ENCODE data around the gene A2M. TPM values are rescaled to one million over a fixed set of nuclear protein-coding genes. Genes with fewer than 3 reads are reported as not detected.

Gene A2M
- total RNA-seq, 8 experiments from 2014 or later = 0.38 to 223 (median 1.0) TPM; not detected in 1

DNA sequence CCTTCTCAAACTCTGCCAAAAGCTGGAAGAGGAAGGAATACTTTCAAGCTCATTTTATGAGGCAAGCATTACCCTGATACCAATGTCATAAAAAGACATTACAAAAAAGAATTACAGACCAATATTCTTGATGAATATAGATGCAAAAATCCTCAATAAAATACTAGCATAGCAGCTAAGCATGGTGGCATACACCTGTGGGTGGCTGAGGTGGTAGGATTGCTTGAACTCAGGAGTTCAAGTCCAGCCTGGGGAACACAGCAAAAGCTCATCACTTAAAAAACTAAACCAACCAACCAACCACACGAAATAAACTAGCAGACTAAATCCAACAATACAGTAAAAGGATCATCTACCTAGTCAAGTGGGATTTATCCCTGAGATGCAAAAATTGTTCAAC is 29.6 kb downstream of the A2M start:
- no peaks in the 10 kb centered on the region for H3K4me1 ChIP-seq (replicated peaks in 1 of 2)
- no peak overlapping the region for H3K4me3 ChIP-seq
- no peak overlapping the region for H3K27ac ChIP-seq
- ATAC-seq (replicated peaks in 6 of 8) = no peak
- in situ Hi-C loops (cut with MboI; ENCODE audit: low pct_unique_long_range_greater_than_20kb in 2 of 9, low sequenced_read_pairs in 9 of 9, unreplicated experiment in 9 of 9) = no loop called here
- WGBS, 10 experiments = 14 to 91% (median 50%) methylated on average over 1 of the region's 1 CpG; no CpG with 5 or more reads in 6 of the 10 experiments

- no peaks in the 10 kb centered on the region for H3K4me1 ChIP-seq (replicated peaks in 1 of 2)
- no peak overlapping the region for H3K27ac ChIP-seq
- H3K4me3 ChIP-seq = no peak overlapping the region
- WGBS, 10 experiments = 7 to 92% (median 57%) methylated on average over 1 to 2 of the region's 2 CpGs
- in situ Hi-C loops (cut with MboI; ENCODE audit: low pct_unique_long_range_greater_than_20kb in 2 of 9, low sequenced_read_pairs in 9 of 9, unreplicated experiment in 9 of 9) = no loop called here
- ATAC-seq (replicated peaks in 6 of 8) = no peak
These were observed 31.3 kb downstream of the A2M start for GRCh38 chr12:9084417-9084816.

DNA sequence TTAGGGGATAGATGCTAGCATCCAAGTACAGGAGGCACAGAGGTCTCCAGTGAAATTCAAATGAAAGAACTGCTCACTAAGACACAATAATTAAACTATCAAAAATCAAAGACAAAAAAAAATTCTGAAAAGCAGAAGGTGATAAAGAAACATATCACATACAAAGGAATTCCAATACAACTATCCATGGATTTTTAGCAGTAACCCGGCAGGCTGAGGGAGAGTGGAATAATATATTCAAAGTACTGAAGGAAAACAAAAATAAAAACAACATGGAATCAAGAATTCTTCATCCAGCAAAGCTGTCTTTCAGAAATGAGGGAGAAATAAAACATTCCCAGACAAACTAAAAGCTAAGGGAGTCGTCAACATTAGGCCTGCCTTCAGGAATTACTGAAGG is 31.9 kb downstream of the A2M start:
- no peak overlapping the region for H3K4me3 ChIP-seq
- in situ Hi-C loops (cut with MboI; ENCODE audit: low pct_unique_long_range_greater_than_20kb in 2 of 9, low sequenced_read_pairs in 9 of 9, unreplicated experiment in 9 of 9) = no loop called here
- no peak overlapping the region for H3K27ac ChIP-seq
- WGBS, 10 experiments = 0 to 100% (median 79%) methylated on average over 1 to 2 of the region's 2 CpGs; no CpG with 5 or more reads in 1 of the 10 experiments
- no peaks in the 10 kb centered on the region for H3K4me1 ChIP-seq (replicated peaks in 1 of 2)
- no peak for ATAC-seq (replicated peaks in 6 of 8)

DNA sequence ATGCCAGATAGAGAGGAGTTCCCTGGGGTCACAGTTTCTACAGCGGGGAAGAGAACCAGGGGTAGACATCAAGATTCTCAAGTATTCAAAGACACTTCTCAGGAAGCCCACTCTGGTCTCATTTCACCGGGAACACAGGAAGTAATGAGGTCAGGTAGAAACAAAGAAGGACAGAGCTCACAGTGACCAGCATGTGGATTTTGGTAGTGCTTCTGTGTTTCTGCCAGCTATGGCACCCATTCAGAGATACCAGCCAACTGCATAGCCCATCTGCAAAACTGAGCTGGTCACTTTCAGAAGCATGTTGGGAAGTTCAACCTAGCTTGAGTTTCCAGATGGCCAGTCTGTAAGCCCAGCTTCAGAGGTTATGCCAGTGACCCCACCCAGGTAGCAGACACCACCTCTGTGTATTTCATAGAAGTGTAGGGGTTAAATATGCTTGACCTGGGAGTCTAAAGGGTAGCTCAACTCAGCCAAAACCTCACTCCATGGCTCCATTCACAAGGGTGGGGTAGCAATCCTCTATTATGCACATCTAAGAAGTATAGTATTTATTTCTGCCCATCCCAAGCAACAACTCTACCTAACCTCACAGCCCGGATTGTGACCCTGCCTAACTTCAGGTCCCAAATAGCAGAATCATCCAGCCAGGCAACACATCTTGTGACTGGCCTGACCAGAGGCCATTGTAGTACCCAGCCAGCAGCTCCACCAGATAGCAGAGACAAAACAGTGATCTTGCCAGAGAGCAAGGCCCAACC is 33.9 kb downstream of the A2M start:
- H3K27ac ChIP-seq = no peak overlapping the region
- in situ Hi-C loops (cut with MboI; ENCODE audit: low pct_unique_long_range_greater_than_20kb in 2 of 9, low sequenced_read_pairs in 9 of 9, unreplicated experiment in 9 of 9) = no loop called here
- no peak overlapping the region for H3K4me3 ChIP-seq
- ATAC-seq (replicated peaks in 6 of 8) = peak in 1 of 8 experiments; percentile 77
- WGBS, 10 experiments = 31 to 100% (median 87%) methylated on average over 1 to 3 of the region's 3 CpGs; no CpG with 5 or more reads in 6 of the 10 experiments
- H3K4me1 ChIP-seq (replicated peaks in 1 of 2) = no peaks in the 10 kb centered on the region

DNA sequence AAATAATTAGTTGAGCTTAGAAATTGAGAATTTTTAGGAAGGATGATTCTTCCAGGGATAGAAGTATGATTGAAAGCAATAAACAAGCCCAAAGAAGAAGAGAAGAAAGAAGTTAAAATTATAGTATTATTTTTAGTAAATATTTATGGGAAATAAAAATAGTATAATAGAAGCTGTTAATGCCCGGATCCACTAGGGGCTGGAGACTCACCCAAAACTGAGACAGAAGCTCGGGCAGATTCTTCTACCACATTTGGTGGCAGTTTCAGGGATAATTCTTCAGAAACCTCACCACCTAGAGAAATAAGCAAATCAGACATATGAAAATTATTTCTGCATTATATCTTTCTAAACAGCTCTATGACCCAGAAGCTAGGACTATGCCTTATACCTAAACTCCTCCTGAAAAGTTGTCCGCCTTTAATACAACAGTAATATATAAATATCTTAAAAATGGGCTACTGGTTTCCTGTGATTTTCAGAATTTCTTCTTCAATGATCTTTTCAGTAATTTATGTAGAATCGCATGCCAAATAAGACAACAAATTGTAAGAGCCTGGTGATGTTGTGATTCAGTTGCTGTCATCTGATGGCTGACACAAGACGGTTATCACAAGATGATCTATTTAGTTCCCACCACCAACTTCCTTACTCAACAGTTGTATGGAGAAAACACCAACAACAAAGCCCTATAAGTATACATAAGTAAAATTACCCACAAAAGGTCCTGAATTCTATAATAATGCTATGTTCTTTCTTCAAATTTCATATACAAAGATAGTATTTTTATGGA is 35.6 kb downstream of the A2M start:
- no peak for ATAC-seq (replicated peaks in 6 of 8)

DNA sequence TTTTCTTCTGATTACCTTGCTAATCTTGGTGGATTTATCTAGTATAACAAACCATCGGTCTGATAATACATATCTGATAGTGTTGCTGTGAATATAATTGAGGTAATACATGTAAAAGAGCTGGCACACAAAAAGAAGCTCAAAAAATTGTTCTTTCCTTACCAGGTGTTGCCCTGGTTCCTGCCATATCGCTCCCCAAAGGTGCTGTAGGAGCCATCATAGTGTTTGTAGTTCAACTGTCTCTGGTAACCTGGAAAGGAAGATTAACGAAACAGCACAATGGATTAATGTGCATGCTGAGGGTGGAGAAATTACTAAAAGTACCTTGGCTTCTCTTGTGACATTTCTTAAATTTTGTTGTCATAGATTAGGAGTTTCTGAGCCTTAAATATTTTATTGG is 36.6 kb downstream of the A2M start:
- no peak for ATAC-seq (replicated peaks in 6 of 8)
- WGBS, 10 experiments = 0 to 100% (median 75%) methylated on average over 1 to 3 of the region's 3 CpGs
- Histone ChIP-seq H3K27ac (no peak overlapping the region), H3K4me1 (replicated peaks in 1 of 2) (no peaks in the 10 kb centered on the region), H3K4me3 (no peak overlapping the region)
- in situ Hi-C loops (cut with MboI; ENCODE audit: low pct_unique_long_range_greater_than_20kb in 2 of 9, low sequenced_read_pairs in 9 of 9, unreplicated experiment in 9 of 9) = no loop called here

More for the DNA sequence above, 35.6 kb downstream of the A2M start:
- 20 to 95% (median 81%) methylated on average over 3 to 5 of the region's 5 CpGs for whole genome bisulfite sequencing, 10 experiments
- in situ Hi-C loops (cut with MboI; ENCODE audit: low pct_unique_long_range_greater_than_20kb in 2 of 9, low sequenced_read_pairs in 9 of 9, unreplicated experiment in 9 of 9) = no loop called here
- Histone ChIP-seq H3K4me1 (replicated peaks in 1 of 2) (no peaks in the 10 kb centered on the region), H3K27ac (no peak overlapping the region), H3K4me3 (no peak overlapping the region)

DNA sequence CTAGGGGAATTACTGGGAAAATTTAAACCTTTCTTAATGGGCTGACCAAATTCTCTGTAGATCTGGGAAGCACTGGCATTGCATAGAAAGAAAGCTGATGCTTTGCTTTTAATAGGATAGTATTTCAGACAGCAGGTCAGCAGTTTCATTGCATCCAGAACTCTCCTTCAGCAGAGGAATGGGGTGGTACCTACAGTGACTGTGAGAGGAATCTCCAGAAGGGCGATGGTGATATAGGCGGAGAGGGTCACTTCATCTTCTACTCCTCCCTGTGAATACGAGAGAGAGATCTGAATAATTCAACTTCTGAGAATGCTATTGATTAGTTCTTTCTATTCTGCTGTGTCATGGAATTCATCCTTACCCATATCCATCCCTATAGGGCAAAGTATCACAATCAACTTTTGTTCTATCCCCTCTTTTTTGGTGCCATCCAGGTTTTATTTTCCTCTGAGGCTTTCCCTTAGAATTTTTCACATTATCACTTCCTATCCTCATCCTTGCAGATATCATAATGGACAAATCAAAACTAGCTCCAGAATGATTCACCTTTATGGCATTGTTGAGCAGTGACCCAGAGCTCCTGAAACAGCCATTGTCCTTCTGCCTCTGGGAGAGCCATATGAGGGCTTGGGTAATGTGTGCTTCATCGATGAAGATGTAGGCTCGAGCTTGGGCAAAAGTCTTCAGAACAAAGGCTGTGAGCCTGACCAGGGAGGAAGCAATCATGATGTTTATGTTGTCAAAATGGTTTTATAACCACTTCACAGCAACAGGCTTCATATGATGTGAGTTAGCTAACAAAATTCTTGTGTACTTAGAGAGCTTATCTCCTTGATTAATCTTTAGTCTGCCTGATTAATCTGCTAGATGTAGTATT is 38.3 kb downstream of the A2M start:
- in situ Hi-C loops (cut with MboI; ENCODE audit: low pct_unique_long_range_greater_than_20kb in 2 of 9, low sequenced_read_pairs in 9 of 9, unreplicated experiment in 9 of 9) = no loop called here
- H3K27ac ChIP-seq = no peak overlapping the region
- no peak overlapping the region for H3K4me3 ChIP-seq
- 0 to 100% (median 84%) methylated on average over 1 to 5 of the region's 5 CpGs for WGBS, 10 experiments
- no peaks in the 10 kb centered on the region for H3K4me1 ChIP-seq (replicated peaks in 1 of 2)
- ATAC-seq (replicated peaks in 6 of 8) = peak in 2 of 8 experiments; percentile 57 to 71

GRCh38 chr12:9076733-9077132 is 39.0 kb downstream of the A2M start:
- no peak for ATAC-seq (replicated peaks in 6 of 8)
- in situ Hi-C loops (cut with MboI; ENCODE audit: low pct_unique_long_range_greater_than_20kb in 2 of 9, low sequenced_read_pairs in 9 of 9, unreplicated experiment in 9 of 9) = no loop called here
- 20 to 85% (median 61%) methylated on average over 1 to 4 of the region's 4 CpGs for WGBS, 10 experiments
- Histone ChIP-seq H3K4me1 (replicated peaks in 1 of 2) (no peaks in the 10 kb centered on the region), H3K4me3 (no peak overlapping the region), H3K27ac (no peak overlapping the region)

- WGBS, 10 experiments = 6 to 100% (median 82%) methylated on average over 1 of the region's 1 CpG; no CpG with 5 or more reads in 2 of the 10 experiments
- in situ Hi-C loops (cut with MboI; ENCODE audit: low pct_unique_long_range_greater_than_20kb in 2 of 9, low sequenced_read_pairs in 9 of 9, unreplicated experiment in 9 of 9) = no loop called here
- Histone ChIP-seq H3K27ac (no peak overlapping the region), H3K4me3 (no peak overlapping the region), H3K4me1 (replicated peaks in 1 of 2) (no peaks in the 10 kb centered on the region)
- no peak for ATAC-seq (replicated peaks in 6 of 8)
These were observed 40.6 kb downstream of the A2M start for GRCh38 chr12:9075138-9075535.

- ATAC-seq (replicated peaks in 6 of 8) = no peak
- WGBS, 10 experiments = 6 to 93% (median 73%) methylated on average over 3 to 10 of the region's 10 CpGs
These were observed 41.1 kb downstream of the A2M start for GRCh38 chr12:9074484-9075137.

DNA sequence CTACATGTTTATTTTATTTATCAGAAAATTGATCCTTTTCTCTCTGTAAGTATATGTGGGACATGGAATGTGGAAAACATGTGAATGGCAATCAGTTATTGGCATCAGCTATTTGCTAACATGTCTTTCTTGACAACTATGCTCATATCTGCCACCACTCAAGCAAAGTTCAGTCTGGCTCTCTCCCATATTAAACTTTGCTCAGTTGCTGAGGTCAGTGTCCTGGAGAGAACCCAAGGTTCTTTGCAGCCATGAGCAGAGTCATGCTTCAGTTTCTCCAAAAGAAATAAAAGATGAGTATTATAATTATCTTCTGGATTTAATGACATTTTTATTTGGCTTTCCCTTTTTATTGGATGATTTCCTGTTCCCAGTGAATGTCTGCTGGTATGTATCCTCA is 42.6 kb downstream of the A2M start:
- Histone ChIP-seq H3K27ac (no peak overlapping the region), H3K4me1 (replicated peaks in 1 of 2) (no peaks in the 10 kb centered on the region), H3K4me3 (no peak overlapping the region)
- ATAC-seq (replicated peaks in 6 of 8) = no peak
- in situ Hi-C loops (cut with MboI; ENCODE audit: low pct_unique_long_range_greater_than_20kb in 2 of 9, low sequenced_read_pairs in 9 of 9, unreplicated experiment in 9 of 9) = no loop called here

More at GRCh38 chr12:9074484-9075137, 41.1 kb downstream of the A2M start:
- Histone ChIP-seq H3K4me1 (replicated peaks in 1 of 2) (no peaks in the 10 kb centered on the region), H3K27ac (no peak overlapping the region), H3K4me3 (no peak overlapping the region)
- in situ Hi-C loops (cut with MboI; ENCODE audit: low pct_unique_long_range_greater_than_20kb in 2 of 9, low sequenced_read_pairs in 9 of 9, unreplicated experiment in 9 of 9) = no loop called here

- 0 to 93% (median 47%) methylated on average over 1 to 2 of the region's 2 CpGs; no CpG with 5 or more reads in 4 of the 10 experiments for WGBS, 10 experiments
- Histone ChIP-seq H3K27ac (no peak overlapping the region), H3K4me3 (no peak overlapping the region), H3K4me1 (replicated peaks in 1 of 2) (no peaks in the 10 kb centered on the region)
- in situ Hi-C loops (cut with MboI; ENCODE audit: low pct_unique_long_range_greater_than_20kb in 2 of 9, low sequenced_read_pairs in 9 of 9, unreplicated experiment in 9 of 9) = no loop called here
- ATAC-seq (replicated peaks in 6 of 8) = no peak
These were observed 43.2 kb downstream of the A2M start for GRCh38 chr12:9072481-9073038.

Data from motor neuron (in vitro differentiated cells).